Cardiac fibroblast (primary cell): ENCODE results near the gene SLC39A6.
"Not testable (repeated sequence)": the region's sequence is repeated elsewhere in the genome, so short reads cannot be mapped to it uniquely, and the experiment has no call there.

Experiments used
- DNase-seq, 2 donors: peaks; one replicate each; pipeline versions ENCODE4 v3.0.0 to v3.0.0-alpha.2; 2010; ENCODE audit warnings: low read depth in 2 of 2
- H3K4me3 ChIP-seq, 2 donors: replicated peaks in 1 of 2; 1 replicate in 1 of 2; 2 replicates in 1 of 2; pipeline ENCODE4 v1.5.1; 2011; ENCODE audit warnings: low read depth in 2 of 2, low read length in 2 of 2, mild to moderate bottlenecking in 2 of 2, moderate library complexity in 1 of 2
- CTCF ChIP-seq: IDR thresholded peaks from one replicate; pipeline ENCODE4 v1.5.1; 2011; ENCODE audit warnings: low read depth, mild to moderate bottlenecking, low read length, inconsistent platforms

The SLC39A6 gene

GRCh38 chr18:36128907-36129299, 237 bp downstream of the SLC39A6 start:
- H3K4me3 ChIP-seq, result peak overlapping the region; percentile 98 to 100
- no peak for TF ChIP-seq CTCF
- no peak for DNase-seq

DNA sequence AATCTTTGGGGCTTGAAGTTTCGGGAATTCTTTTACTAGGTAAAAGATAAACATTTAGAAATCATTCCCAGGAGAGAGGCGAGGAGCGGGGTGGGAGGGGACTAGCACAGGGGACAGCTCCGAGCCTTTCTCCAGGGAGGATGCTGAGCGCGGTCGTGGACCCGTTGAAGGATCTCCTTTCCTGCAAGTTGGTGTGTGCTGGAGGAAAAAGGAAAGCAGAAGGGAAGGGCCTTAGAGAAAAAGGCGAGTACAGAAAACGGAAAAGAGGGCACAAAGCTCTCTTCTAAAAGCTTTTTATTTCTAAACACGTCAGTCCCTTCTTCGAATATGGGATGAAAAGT, 640 bp downstream of the SLC39A6 start:
- peak overlapping the region; percentile 98 to 100 for H3K4me3 ChIP-seq
- peak; percentile 30 to 34 for DNase-seq
- TF ChIP-seq CTCF, result no peak

DNA sequence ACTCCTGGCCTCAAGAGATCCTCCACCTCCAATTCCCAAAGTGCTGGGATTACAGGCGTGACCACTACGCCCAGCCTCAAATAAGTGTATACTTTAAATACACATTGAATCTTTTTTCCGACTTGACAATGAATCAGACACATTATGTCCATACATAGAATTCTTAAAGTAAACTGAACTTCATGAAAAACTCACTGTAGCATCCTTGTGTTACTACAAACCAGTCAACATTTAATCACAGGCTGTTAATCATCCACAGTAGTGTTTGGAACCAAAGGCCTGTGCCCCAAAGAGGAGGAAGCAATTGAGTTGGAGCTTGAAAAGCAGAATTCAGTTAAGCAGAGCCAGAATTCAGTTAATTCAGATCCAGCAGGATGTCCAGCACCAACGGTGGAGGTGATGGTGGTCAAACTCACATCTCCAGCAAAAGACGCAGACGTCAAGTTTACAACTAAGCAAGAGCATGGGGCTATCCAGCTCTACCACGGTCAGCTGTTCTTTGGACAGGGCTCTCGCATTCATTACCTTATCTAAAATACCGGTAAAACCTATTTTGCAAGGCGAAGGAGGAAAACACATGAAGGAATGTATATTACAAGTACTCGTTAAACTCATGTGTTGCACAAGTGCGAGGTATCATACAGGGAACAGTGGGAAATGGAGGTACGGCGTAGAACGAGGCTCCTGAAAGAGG, 1.2 kb downstream of the SLC39A6 start:
- peak in 1 of 2 donors; percentile 20 for DNase-seq
- H3K4me3 ChIP-seq, result peak overlapping the region; percentile 98 to 100
- TF ChIP-seq CTCF, result no peak

GRCh38 chr18:36126668-36127067, 2.5 kb downstream of the SLC39A6 start:
- no peak for DNase-seq

DNA sequence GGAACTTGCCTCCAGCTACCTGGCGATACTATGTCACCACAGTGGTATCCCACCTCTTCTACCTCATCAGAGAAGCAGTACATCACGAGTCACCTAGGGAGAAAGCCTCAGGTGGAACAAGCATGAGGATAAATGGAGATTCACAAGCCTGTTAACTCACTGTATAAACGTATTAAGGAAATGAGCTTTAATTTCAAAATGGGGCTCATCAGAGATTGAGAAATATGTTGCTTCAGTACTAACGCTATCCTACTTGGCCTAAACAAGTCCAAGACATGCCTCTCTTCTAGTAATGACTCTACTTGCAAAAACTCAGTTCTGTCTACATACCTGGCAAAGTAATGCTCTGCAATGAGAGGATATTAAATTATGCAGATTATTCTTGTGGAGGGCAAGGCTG, 4.3 kb downstream of the SLC39A6 start:
- no peak overlapping the region for H3K4me3 ChIP-seq
- no peak for TF ChIP-seq CTCF
- no peak for DNase-seq

More at GRCh38 chr18:36126668-36127067, 2.5 kb downstream of the SLC39A6 start:
- no peak overlapping the region for H3K4me3 ChIP-seq
- no peak for TF ChIP-seq CTCF

DNA sequence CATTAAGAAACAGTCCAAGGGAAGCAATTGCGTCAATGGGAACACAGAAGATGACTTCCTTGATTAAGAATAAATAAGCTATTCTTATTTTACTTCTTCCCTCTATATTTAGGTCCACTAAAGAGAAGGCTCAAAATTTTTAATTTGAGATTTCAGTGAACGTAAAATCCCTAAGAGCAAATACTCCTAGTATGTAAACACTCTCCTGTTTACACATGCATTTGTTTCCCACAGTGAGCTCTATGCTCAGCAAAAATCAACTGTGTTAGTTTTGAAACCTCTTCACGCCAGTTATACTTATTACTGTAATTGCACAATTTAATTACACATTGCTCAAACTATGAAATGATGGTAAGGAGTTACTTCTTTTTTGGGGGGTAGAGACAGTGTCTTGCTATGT, 8.8 kb downstream of the SLC39A6 start:
- no peak for TF ChIP-seq CTCF
- no peak overlapping the region for H3K4me3 ChIP-seq
- DNase-seq, result no peak

DNA sequence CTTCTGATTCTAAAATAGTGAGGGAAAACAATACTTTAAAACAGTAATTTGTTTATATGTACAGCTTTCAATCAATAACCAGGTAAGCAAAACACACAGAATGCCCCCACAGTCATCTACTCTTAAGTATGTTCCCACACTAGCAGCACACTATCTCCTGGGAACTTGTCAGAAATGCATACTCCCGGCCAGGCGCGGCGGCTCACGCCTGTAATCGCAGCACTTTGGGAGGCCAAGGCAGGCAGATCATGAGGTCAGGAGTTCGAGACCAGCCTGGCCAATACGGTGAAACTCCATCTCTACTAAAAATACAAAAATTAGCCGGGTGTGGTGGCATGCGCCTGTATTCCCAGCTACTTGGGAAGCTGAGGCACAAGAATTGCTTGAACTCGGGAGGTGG, 12.4 kb downstream of the SLC39A6 start:
- DNase-seq, H3K4me3 ChIP-seq: not testable (repeated sequence)
